GM12872 (cell line): ENCODE data around the gene DAB1.

Experiments used
- CTCF ChIP-seq: IDR thresholded peaks from 3 replicates; pipeline ENCODE4 v1.5.1; 2011; ENCODE audit warnings: low read depth, mild to moderate bottlenecking, low read length, moderate library complexity; ENCODE audit not compliant: insufficient read depth

The DAB1 gene

GRCh38 chr1:57195436-57195941 is 228.4 kb downstream of the DAB1 start:
- no peak for TF ChIP-seq CTCF

- TF ChIP-seq CTCF = no peak
Measured at GRCh38 chr1:57192222-57192621, 231.6 kb downstream of the DAB1 start.

GRCh38 chr1:57190898-57191297 is 233.0 kb downstream of the DAB1 start:
- no peak for TF ChIP-seq CTCF

- no peak for TF ChIP-seq CTCF
Measured at GRCh38 chr1:57188168-57188567, 235.7 kb downstream of the DAB1 start.

- no peak for TF ChIP-seq CTCF
Measured at GRCh38 chr1:57186455-57186854, 237.4 kb downstream of the DAB1 start.

- no peak for TF ChIP-seq CTCF
Measured at GRCh38 chr1:57179001-57179400, 244.9 kb downstream of the DAB1 start.

GRCh38 chr1:57175506-57175905 is 248.4 kb downstream of the DAB1 start:
- no peak for TF ChIP-seq CTCF

GRCh38 chr1:57172040-57172439 is 251.8 kb downstream of the DAB1 start:
- TF ChIP-seq CTCF = no peak
